ENCODE results near the gene C1D.

DNA sequence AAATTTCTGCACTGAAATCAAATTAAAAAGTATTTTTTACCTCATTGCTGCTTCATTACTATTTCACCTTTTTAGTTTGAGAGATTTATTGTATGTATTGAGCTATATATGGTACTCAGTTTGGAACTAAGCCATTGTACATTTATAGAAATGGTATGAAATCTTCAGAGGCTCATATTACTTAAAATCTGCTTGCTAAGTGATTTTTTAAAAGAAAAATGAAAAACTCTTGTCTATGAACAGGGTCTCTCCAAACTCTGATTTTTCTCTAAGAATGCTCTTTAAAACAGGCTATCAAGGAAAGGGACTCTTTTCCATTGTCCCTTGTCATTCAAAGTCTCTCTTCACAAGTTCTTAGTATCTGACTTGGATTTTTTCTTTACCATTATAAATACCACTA, 31.8 kb downstream of the C1D start:
- TF ChIP-seq, protein P1, sequence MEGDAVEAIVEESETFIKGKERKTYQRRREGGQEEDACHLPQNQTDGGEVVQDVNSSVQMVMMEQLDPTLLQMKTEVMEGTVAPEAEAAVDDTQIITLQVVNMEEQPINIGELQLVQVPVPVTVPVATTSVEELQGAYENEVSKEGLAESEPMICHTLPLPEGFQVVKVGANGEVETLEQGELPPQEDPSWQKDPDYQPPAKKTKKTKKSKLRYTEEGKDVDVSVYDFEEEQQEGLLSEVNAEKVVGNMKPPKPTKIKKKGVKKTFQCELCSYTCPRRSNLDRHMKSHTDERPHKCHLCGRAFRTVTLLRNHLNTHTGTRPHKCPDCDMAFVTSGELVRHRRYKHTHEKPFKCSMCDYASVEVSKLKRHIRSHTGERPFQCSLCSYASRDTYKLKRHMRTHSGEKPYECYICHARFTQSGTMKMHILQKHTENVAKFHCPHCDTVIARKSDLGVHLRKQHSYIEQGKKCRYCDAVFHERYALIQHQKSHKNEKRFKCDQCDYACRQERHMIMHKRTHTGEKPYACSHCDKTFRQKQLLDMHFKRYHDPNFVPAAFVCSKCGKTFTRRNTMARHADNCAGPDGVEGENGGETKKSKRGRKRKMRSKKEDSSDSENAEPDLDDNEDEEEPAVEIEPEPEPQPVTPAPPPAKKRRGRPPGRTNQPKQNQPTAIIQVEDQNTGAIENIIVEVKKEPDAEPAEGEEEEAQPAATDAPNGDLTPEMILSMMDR (conservative IDR thresholded peaks at IDR 0.05; ENCODE audit: low read depth, low read length): no peak
- no peak for TF ChIP-seq FOS (IDR thresholded peaks at IDR 0.05; ENCODE audit: low read depth, low read length)
